ENCODE measurements around the gene CDPF1. TPM values are rescaled to one million over a fixed set of nuclear protein-coding genes. Genes with fewer than 3 reads are reported as not detected.

CDPF1 gene
- total RNA-seq, 4 donors from 2014 or later, result 1.5 to 12.7 (median 4.5) TPM

DNA sequence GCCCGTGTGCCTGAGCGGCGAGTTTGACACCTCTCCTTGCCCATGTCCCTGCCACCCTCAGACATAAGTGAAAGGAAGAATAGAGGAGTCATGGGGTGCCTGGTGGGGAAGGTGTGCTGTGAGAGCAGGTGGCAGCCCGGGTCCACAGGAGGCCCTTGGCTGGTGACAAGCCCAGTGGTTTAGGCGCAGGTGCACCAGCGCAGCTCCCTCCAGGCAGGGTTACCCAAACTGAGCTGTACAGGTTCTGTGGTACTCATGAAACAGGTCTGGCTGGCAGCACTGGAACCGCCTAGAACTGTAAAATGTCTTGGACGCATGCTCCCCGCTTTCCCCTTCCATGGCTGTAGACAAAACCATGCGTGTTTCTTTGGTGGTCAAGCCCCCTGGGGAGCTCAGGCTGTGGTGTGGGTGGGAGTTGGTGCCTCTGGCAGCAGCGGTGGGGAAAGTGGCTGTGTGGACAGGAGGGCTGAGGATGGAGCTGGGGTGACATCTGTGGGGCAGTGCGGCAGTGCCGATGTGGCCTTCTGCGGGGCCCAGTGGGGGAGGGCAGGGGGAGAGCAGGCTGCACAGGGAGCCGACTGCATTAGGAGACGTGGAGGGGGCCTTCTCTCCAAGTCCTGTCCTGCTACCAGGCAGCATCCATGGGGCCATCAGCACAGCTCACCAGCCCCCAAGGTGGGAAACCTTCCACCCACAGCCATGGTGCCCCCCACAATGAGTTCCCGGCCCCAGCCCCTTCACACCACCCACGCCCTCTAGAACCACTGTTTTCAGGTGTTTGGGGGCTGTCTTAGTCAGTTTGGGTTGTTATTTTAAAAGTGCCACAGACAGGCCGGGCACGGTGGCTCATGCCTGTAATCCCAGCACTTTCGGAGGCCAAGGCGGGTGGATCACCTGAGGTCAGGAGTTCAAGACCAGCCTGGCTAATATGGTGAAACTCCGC lies 41.0 kb upstream of the CDPF1 start:
- H3K4me3 ChIP-seq, result no peak overlapping the region
- TF ChIP-seq, protein P1, sequence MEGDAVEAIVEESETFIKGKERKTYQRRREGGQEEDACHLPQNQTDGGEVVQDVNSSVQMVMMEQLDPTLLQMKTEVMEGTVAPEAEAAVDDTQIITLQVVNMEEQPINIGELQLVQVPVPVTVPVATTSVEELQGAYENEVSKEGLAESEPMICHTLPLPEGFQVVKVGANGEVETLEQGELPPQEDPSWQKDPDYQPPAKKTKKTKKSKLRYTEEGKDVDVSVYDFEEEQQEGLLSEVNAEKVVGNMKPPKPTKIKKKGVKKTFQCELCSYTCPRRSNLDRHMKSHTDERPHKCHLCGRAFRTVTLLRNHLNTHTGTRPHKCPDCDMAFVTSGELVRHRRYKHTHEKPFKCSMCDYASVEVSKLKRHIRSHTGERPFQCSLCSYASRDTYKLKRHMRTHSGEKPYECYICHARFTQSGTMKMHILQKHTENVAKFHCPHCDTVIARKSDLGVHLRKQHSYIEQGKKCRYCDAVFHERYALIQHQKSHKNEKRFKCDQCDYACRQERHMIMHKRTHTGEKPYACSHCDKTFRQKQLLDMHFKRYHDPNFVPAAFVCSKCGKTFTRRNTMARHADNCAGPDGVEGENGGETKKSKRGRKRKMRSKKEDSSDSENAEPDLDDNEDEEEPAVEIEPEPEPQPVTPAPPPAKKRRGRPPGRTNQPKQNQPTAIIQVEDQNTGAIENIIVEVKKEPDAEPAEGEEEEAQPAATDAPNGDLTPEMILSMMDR (IDR thresholded peaks at IDR 0.05), result no peak
- TF ChIP-seq POLR2A (IDR thresholded peaks at IDR 0.05), result no peak
- no peak for DNase-seq
- H3K36me3 ChIP-seq, result no peaks in the 10 kb centered on the region
- H3K27ac ChIP-seq, result no peak overlapping the region
- H3K9me3 ChIP-seq, result no peaks in the 10 kb centered on the region
- peaks cover 0 to 3% of the 10 kb centered on the region in 2 donors for H3K4me1 ChIP-seq
- no peaks in the 10 kb centered on the region for H3K27me3 ChIP-seq
- intact Hi-C loops (cut with DNase I; ENCODE audit: low total_unique reads), result no loop called here

DNA sequence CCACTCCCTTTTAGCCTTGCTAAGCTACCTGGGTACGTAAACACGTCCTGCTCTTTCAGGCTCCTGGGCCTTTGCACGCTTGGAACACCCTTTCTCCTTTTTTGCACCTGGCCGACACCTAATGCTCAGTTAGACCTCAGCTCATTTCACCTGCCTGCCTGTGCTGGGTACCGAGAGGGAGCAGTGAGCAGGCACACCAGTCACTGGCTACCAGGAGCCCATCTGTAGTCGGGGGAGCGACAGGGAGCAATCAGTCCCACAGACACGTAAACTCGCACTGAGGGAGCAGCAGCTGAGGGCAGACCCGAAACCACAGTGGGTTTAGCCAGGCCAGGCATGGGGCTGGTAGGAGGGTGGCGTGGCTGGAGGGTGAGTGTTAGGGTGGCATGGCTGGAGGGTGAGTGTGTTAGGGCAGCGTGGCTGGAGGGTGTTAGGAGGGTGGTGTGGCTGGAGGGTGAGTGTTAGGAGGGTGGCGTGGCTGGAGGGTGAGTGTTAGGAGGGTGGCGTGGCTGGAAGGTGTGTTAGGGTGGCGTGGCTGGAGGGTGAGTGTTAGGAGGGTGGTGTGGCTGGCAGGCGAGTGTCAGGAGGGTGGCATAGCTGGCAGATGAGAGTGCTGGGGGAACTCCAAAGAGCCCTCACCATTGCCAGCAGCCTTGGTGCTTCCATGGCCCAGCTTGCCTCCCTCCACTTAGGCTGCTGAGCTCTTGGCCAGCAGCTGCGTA lies 40.2 kb upstream of the CDPF1 start:
- no peak for DNase-seq
- Histone ChIP-seq H3K27me3 (no peaks in the 10 kb centered on the region), H3K4me1 (no peaks in the 10 kb centered on the region), H3K4me3 (no peak overlapping the region), H3K9me3 (no peaks in the 10 kb centered on the region), H3K27ac (no peak overlapping the region), H3K36me3 (no peaks in the 10 kb centered on the region)
- intact Hi-C loops (cut with DNase I; ENCODE audit: low total_unique reads), result no loop called here
- TF ChIP-seq POLR2A (IDR thresholded peaks at IDR 0.05), result no peak
- TF ChIP-seq, protein P1 (IDR thresholded peaks at IDR 0.05), result no peak

DNA sequence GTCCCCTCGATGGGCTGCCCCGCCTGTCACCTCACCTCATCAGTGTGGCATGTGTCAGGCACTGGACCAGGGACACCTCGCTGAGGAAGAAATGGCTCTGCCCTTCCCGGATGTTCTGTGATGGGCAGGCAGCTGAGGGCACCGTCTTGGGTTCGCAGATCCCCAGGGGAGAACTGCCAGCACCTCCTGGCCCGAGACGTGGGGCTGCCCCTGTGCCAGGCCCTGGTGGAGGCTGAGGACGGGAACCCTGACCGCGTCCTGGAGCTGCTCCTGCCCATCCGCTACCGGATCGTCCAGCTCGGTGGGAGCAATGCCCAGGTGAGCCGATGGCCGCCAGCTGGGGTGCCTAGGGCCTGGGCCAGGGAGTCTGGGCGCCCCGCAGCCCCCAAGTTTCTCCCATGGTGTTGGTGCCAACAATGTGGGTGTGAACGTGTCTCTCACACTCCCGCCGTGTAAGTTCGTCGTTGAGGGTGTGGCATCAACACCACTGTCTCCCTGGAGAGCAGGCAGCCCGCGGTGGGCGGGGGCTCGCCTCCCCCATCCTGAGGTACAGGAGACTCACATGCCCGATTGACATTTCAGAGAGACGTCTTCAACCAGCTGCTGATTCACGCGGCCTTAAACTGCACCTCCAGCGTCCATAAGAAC lies 39.3 kb upstream of the CDPF1 start:
- no peaks in the 10 kb centered on the region for H3K36me3 ChIP-seq

DNA sequence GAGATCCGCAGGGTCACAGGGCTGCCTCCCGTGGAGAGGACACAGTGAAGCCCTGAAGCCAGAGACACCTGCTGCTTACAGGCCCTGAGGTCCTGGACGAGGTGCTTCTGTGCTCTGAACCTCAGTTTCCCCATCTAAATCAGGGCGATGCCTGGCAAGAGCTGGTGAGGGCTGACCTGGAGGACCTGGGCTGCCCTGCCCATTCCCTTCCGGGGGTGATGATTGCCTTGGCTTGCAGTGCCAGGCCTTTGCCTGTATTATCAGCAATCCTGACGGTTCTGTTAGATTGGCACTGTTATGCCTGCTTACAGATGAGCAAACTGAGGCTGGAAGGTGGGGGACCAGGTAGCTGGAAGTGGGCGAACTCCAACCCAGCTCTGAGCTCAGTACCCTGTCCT lies 38.8 kb upstream of the CDPF1 start:
- no peaks in the 10 kb centered on the region for H3K36me3 ChIP-seq

More for the DNA sequence above, 39.3 kb upstream of the CDPF1 start:
- intact Hi-C loops (cut with DNase I; ENCODE audit: low total_unique reads), result no loop called here
- no peaks in the 10 kb centered on the region for H3K27me3 ChIP-seq
- H3K4me1 ChIP-seq, result no peaks in the 10 kb centered on the region
- TF ChIP-seq, protein P1 (IDR thresholded peaks at IDR 0.05), result no peak
- TF ChIP-seq POLR2A (IDR thresholded peaks at IDR 0.05), result no peak
- DNase-seq, result no peak
- H3K4me3 ChIP-seq, result no peak overlapping the region
- no peaks in the 10 kb centered on the region for H3K9me3 ChIP-seq
- H3K27ac ChIP-seq, result no peak overlapping the region

More for the DNA sequence above, 38.8 kb upstream of the CDPF1 start:
- H3K27ac ChIP-seq, result no peak overlapping the region
- DNase-seq, result no peak
- TF ChIP-seq, protein P1 (IDR thresholded peaks at IDR 0.05), result no peak
- no peak for TF ChIP-seq POLR2A (IDR thresholded peaks at IDR 0.05)
- no peaks in the 10 kb centered on the region for H3K9me3 ChIP-seq
- no peak overlapping the region for H3K4me3 ChIP-seq
- no peaks in the 10 kb centered on the region for H3K4me1 ChIP-seq
- H3K27me3 ChIP-seq, result no peaks in the 10 kb centered on the region
- intact Hi-C loops (cut with DNase I; ENCODE audit: low total_unique reads), result no loop called here
